GM23338 (cell line): ENCODE data around the gene TMC2.

Experiments used
- CTCF ChIP-seq, 2 experiments: fragments of 200-600 bp in 1 of 2; sonication (generic) in 1 of 2; conservative IDR thresholded peaks; 2 replicates each; pipeline versions ENCODE4 v1.5.1 to v1.6.1; 2016 to 2017; ENCODE audit warnings: antibody characterized with exemption in 2 of 2, low read depth in 2 of 2, mild to moderate bottlenecking in 2 of 2, moderate library complexity in 1 of 2
- EZH2 ChIP-seq: fragments of 200-600 bp; sonication (generic); IDR thresholded peaks from one replicate; pipeline ENCODE4 v1.8.0; 2017; ENCODE audit warnings: antibody characterized with exemption, mild to moderate bottlenecking, low read depth; ENCODE audit not compliant: unreplicated experiment
- POLR2AphosphoS5 ChIP-seq: IDR thresholded peaks from 2 replicates; pipeline ENCODE4 v1.6.1; 2016; ENCODE audit warnings: antibody characterized with exemption, low read depth

- no peak for TF ChIP-seq POLR2AphosphoS5
- no peak for TF ChIP-seq CTCF (conservative IDR thresholded peaks at IDR 0.05; ENCODE audit: low read depth in 2 of 2)
- TF ChIP-seq EZH2, result no peak
These were observed 3.3 kb upstream of the TMC2 start for GRCh38 chr20:2533118-2533517.
